Fibroblast of mammary gland (primary cell): ENCODE measurements around the gene NCKAP1.

ENCODE experiments used
- DNase-seq: peaks from one replicate; pipeline ENCODE4 v3.0.0-alpha.2; 2010; ENCODE audit warnings: low read depth
- H3K4me3 ChIP-seq: 2 replicates; pipeline ENCODE4 v1.5.1; 2011; ENCODE audit warnings: low read depth, mild to moderate bottlenecking, low read length, moderate library complexity; ENCODE audit not compliant: control insufficient read depth
- CTCF ChIP-seq: conservative IDR thresholded peaks from 2 replicates; pipeline ENCODE4 v1.5.1; 2011; ENCODE audit warnings: low read depth, low read length, inconsistent platforms; ENCODE audit not compliant: control insufficient read depth, insufficient read depth

NCKAP1 gene

DNA sequence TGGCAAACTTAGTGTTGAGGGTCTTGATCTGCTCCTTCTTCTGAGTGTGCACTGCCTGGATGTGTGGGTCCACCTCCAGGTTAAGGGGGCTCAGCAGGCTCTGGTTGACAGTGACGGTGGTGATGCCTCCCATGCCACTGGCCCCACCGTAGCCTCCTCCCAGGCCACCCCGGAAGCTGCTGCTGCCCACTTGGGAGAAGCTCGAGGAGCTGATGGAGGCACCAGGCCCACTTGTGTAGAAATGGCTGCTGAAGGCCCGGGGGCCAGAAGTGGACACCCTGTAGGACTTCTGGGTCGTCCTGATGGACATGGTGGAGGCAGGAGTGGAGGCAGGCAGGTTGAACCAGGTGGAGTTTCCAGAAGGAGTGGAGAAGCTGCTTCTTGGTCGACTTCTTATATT is 33.9 kb upstream of the NCKAP1 start:
- H3K4me3 ChIP-seq = no peak overlapping the region
- TF ChIP-seq CTCF = no peak
- DNase-seq = no peak

- H3K4me3 ChIP-seq = no peak overlapping the region
- TF ChIP-seq CTCF = peak; percentile 52
- DNase-seq = peak; percentile 43
Observed at GRCh38 chr2:183070942-183071844, 32.9 kb upstream of the NCKAP1 start.

DNA sequence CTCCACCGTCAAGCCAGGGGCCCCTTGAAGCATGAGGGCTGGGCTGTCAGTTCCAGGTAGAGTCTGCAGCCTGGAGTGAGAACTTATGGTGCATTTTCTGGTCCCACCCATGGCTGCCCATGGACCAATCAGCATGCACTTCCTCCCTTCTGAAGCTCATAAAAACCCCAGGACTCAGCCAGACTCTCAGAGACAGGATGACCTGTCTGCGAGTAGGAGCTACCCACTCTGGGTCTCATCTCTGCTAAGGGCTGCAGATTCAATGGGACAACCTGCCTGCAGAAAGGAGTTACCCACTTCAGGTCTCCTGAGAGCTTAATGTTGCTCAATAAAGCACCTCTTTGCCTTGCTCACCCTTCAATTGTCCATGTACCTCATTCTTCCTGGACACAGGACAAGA is 30.9 kb upstream of the NCKAP1 start:
- no peak for TF ChIP-seq CTCF
- H3K4me3 ChIP-seq = no peak overlapping the region
- DNase-seq = no peak

DNA sequence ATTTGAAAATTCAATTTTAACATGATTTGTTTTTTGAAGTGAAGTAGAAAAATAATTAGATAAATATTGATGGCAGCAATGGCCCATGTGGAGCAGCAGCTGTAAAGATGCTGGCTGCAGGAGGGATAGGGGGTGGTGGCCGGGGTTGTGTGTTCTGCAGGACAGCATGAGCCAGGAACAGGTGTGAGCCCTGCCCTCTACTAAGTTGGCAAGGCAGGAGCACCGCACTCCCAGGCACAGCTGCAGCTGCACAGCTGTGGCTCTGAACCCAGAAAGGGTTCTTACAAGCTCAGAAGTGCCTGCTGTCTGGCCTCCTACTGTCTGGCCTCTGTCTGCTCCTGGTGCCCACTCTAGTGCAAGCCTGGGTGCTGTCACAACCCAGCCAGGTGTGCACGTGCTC is 30.3 kb upstream of the NCKAP1 start:
- DNase-seq = no peak
- no peak overlapping the region for H3K4me3 ChIP-seq
- TF ChIP-seq CTCF = no peak

- TF ChIP-seq CTCF = no peak
- DNase-seq = peak; percentile 80
- no peak overlapping the region for H3K4me3 ChIP-seq
Observed at GRCh38 chr2:183063083-183063482, 24.8 kb upstream of the NCKAP1 start.

DNA sequence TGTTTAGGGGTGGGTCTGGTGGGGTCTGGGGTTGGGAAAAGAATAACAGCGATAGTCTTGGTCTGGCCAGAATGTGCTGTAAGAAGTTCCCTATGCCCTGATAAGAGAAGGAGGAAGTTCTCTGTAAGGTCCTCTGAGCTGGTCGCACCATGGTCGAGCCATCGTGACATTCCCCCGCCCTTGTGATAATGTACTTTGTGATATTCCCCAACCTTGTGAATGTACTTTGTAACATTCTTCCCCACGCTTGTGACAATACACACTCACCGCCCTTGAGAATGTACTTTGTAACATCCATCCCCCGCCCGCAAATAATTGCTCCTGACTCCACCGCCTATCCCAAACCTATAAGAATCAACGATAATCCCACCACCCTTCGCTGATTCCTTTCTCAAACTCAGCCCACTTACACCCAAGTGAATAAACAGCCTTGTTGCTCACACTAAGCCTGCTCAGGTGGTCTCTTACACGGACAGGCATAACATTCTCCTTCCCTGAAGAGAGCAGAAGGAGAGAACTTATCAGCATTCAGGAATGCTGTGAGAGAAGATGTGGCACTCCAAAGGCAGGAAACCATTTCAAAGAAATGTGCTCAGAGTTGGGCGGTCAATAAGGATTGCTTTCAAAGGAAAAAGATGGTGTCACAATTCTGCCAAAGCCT is 22.4 kb upstream of the NCKAP1 start:
- TF ChIP-seq CTCF = no peak
- DNase-seq = no peak
- no peak overlapping the region for H3K4me3 ChIP-seq
